ENCODE data around the gene ADAMTS18.

- TF ChIP-seq CTCF (IDR thresholded peaks at IDR 0.05), result no peak
- TF ChIP-seq POLR2AphosphoS5 (IDR thresholded peaks at IDR 0.05), result no peak
Observed at GRCh38 chr16:77472262-77472661, 37.4 kb upstream of the ADAMTS18 start.

All from suprapubic skin (tissue), 3 donors.